ENCODE results near the gene DOCK11.
"Not testable (repeated sequence)": the region's sequence is repeated elsewhere in the genome, so short reads cannot be mapped to it uniquely, and the experiment has no call there.

Gene DOCK11

DNA sequence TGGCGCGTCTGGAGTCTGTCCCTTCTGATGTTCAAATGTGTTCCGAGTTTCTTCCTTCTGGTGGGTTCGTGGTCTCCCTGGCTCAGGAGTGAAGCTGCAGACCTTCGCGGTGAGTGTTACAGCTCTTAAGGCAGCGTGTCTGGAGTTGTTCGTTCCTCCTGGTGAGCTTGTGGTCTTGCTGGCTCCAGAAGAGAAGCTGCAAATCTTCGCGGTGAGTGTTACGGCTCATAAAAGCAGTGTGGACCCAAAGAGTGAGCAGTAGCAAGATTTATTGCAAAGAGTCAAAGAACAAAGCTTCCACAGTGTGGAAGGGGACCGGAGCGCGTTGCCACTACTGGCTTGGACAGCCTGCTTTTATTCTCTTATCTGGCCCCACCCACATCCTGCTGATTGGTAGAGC, 220.3 kb downstream of the DOCK11 start:
- not testable (repeated sequence) for DNase-seq

DNA sequence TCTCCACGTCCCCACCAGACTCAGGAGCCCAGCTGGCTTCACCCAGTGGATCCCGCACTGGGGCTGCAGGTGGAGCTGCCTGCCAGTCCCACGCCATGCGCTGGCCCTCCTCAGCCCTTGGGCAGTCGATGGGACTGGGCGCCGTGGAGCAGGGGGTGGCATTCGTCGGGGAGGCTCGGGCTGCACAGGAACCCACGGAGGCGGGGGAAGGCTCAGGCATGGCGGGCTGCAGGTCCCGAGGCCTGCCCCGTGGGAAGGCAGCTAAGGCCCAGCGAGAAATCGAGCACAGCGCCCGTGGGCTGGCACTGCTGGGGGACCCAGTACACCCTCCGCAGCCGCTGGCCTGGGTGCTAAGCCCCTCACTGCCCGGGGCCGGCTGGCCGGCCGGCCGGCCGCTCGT, 221.2 kb downstream of the DOCK11 start:
- DNase-seq = not testable (repeated sequence)

DNA sequence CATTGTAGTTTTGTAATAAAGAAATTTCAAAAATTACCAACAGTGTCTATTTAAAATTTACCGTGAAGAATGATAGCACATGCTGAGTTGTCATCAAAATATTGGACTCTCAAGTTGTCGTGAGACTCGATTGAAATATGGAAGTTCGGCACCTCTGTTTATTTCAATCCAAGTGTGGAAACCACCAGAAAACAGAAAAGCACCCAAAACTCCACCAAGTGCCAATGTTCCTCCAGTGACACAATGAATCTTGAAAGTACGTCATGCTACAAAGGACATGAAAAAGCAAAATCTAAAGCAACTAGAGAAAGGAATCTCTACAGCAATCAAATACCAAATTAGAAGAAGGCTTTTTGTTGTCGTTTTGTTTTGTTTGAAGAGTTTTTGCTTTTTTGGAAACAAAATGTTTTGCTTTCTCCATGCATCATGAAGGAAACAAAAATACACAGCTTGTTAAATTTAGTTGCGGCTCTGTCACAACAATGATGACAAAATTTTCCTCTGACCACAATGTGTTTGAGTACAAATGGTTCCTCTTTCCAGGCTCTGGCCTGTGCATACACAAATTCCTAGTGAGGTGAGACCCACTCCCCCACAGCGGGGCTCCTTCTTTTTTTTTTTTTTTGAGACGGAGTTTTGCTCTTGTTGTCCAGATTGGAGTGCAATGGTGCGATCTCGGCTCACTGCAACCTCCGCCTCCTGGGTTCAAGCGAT, 222.2 kb downstream of the DOCK11 start:
- DNase-seq = no peak

DNA sequence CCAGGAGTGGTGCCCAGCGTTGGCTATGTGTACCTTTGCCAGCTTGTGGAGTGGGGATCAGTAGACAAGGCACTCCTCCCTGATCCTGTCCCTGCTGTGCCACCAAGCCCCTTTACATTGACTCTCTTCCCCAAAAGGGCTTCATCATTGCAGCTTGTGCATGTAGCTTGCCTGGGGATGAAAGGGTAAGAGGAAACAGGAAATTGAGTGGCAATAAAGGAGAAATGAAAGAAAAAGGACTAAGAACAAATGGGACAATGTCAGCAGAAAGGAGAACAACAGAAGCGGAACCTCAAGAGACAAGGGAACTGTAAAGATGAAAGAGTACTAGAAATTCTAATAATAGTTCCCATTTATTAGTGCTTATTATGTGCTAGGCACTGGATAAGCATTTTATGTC, 223.1 kb downstream of the DOCK11 start:
- no peak for DNase-seq

DNA sequence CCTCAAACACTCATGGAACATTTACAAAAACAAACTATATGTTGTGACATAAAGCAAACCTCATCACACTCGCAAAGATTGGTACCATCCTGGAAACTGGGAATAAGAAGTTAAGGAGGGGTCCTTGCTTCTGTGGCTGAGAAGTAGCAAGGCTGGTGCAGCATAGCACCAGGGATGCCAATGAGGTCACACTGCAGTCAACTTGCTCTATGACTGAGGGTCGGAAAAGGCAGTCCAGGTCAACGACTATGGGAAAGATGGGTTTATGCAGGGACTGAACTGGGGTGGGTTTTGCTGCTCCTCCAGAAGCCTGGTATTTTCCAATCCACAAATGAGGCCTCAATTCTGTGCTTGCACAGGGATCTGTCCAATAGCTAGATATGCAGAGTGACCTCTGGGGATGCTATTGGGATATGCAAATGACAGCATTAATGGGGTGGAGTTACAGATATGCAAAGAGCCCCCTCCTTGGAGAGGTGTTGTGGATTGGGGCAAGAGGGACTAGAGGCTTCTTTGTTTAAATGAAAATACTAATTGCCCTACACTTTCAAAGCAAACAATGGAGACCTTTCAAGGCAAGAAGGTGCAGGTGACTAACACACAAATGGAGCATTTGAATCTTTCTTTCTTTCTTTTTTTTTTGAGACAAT, 224.6 kb downstream of the DOCK11 start:
- no peak for DNase-seq

DNA sequence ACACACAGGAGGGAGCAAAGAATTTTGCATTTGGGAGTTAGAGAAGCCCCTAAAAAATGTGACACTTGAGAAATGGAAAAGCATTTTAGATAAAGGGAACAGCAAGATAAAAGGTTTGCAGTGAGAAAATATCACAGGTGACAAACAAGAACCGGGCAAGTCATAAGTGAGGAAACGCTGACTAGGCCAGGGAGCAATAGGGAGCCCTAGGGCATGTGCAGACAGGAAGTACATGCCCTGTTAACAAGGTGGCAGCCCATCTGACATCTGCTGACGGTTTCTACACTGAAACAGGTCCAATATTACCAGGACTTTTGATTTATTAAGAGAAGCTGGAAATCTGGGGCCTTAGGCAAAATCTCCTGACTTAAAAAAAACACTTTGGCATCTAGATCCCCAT, 227.8 kb downstream of the DOCK11 start:
- DNase-seq = no peak

DNA sequence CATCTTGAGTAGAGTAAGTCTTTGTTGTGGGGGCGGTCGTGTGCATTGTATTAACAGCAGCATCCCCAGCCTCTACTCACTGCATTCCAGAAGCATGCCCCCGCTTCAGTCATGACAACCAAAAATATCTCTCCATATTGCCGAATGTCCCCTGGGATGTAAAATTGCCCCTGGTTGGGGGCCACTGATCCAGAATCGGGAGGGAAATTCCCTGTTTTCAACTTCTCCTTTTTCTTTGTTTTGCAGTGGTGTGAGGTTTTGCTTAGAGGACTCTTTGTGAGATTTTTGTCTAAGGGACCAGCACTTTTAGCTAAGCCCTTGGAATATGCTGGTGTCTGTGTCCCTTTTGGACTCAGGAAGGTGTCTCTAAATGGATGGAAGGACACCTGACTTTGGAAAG, 228.8 kb downstream of the DOCK11 start:
- DNase-seq = no peak

DNA sequence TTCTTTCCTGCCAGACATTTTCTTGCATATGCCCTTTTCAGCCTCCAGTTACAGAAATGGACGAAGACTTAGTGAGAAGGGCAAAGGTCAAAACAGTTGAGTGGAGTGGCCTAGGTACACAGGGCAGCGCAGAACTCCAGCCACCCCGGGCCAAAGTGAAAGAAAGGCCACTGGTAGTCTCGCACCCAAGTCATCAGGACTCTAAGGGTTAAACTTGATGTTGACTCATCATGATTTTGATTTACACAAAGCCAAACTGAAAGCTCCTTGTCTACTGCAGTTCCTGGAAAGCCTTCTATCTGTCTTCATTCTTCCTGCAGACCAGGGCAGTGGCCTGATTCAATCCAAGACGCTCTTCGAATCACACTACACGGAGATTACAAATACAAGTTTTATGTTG, 229.2 kb downstream of the DOCK11 start:
- no peak for DNase-seq

DNA sequence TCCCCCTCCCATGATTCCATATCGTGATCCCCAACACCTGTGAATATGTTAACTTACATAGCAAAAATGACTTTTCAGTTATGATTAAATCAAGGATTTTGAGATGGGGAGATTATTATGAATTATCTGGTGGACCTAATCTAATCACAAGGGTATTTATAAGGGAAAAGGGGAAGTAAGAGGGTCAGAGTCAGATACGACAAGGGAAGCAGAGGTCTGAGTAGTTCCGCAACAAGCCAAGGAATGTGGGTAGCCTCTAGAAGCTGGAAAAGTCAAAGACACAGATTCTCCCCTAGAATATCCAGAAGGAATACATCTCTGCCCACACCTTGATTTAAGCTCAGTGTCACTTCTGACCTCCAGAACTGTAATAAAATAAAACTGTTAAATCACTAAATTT, 230.8 kb downstream of the DOCK11 start:
- DNase-seq = no peak

DNA sequence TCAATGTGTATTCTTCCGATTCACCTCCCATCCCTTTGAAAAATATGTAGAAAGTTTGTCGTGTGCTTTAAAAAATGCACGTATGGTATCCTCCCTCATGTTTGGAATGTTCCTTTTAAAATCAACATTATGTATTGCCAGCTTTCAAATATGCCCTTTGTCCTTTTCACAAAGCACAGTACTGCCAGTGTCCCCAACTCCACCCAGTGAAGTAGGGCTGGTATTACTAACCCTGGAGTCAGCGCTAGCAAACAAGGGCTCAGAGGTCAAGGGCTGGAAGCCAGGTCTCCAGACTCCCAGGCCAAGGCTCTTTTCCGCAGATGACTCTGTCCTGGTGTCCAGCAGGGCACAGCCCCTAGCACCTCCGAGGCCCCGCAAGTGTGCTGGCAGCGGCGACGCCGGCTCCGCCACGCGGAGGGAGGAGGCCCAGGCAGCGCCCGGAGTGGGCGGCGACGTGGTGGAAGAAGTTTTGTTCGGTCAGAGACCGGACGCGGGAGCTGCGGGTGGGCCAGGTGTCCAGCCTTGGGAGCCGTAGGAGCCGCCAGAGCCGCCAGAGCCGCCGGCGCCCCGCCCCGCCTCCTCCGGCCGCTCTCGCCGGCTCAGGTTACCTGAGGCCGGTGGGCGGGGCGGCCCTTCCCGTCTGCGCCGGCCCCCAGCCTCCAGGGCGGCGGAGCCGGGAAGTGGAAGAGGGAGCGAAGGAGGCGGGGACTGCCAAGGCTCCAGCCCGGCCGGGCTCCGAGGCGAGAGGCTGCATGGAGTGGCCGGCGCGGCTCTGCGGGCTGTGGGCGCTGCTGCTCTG, 231.5 kb downstream of the DOCK11 start, which contains the start of gene IL13RA1:
Gene IL13RA1, plus strand, starts transcription at position 720 of the 799 bp plus-strand sequence. Its CDS starts 33 bp downstream, at position 753.
- peak; percentile 12 for DNase-seq

DNA sequence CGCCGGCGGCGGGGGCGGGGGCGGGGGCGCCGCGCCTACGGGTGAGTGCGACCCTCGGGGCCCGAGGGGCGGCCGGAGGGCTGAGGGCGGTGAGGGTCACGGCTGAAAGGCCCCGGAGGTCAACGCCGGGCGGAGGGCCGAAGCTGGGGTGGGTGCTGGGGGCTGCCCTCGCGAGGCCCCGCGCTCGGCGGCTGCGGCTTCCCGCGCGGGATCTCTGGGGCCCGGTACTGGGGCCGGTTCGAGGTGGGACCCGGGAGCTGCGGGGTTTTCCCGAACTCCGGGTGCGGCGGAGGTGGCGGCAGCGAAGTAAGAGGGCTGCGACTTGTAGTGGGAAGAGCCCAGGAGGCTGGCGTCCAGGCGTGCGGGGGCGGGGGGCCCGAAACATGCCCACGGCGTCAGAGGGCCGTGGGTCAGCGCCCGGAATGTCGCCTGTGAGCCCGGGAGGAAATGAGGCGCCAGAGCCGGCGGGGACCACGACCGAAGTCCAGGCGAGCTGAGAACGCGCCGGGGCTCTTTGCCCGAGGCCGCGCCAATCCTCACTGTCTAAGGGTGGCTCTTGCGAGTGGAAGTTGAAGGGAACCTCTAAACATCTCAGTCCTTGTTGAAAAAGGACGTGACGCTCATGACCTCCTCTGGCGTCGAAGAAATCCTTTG, 232.2 kb downstream of the DOCK11 start:
- DNase-seq = no peak

DNA sequence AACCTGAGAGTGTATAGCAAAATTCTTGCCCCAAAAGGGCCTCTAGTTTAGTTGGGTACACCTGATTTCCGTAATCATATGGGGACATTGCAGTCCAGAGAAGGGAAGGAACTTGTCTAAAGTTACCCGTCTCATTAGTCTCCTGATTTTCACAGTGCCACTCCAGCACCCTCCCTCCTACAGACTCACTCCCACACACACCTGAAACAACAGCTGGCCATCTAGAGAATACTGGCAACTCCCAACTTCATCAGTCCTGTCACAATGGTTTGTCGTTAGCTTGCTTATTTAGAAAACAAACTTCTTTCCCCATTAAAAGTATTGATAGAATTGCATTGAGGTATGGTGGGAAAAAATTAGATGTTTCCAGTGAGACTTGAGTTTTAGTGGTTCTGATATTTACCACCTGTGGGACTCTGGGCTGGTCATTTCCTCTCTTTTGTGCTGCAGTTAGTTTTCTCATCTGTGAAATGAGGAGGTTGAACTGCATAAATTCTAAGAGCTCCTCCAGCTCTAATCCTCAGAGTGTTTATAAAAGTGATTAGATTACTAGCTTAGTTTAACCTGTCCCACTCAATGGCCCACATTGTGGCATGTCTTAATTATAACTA, 233.5 kb downstream of the DOCK11 start:
- DNase-seq = no peak

DNA sequence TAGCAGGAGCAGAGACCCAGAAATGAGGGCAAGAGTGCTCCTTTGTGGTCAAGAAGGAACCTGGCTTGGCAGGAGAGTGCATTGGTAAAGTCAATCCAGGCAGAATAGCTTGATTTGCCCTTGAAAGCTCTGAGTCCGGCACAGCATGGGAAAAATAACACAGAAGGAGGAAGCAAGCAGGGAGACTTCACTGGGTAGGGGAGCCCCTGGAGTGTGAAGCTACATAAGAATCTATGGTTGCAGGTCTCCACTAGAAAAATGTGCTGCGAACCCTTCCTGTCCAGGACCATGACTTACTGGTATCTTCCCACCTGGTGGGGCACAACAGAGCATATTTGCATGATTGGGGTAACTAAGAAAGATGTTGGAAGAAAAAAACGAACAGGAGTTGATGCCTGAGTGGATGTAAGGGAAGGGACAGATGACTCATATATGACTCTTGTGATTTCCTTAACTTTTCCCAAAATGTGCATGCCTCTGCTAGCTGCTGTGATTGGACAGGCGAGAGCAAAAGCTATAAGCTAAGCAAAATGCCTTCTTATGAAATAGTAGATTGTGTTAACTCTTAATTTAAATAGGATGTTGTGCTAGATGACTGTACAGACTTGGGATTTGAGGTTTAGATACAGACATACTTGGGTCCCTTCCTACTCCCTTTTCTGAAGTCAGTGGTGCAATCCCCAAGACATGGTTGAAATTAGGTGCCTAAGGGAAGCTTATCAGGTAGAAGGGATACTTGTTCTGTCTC, 235.1 kb downstream of the DOCK11 start:
- no peak for DNase-seq

DNA sequence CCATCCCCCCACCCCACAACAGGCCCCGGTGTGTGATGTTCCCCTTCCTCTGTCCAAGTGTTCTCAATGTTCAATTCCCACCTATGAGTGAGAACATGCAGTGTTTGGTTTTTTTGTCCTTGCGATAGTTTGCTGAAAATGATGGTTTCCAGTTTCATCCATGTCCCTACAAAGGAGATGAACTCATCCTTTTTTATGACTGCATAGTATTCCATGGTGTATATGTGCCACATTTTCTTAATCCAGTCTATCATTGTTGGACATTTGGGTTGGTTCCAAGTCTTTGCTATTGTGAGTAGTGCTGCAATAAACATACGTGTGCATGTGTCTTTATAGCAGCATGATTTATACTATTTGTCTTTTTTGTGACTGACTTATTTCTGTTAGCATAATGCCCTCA, 236.9 kb downstream of the DOCK11 start:
- DNase-seq = not testable (repeated sequence)

DNA sequence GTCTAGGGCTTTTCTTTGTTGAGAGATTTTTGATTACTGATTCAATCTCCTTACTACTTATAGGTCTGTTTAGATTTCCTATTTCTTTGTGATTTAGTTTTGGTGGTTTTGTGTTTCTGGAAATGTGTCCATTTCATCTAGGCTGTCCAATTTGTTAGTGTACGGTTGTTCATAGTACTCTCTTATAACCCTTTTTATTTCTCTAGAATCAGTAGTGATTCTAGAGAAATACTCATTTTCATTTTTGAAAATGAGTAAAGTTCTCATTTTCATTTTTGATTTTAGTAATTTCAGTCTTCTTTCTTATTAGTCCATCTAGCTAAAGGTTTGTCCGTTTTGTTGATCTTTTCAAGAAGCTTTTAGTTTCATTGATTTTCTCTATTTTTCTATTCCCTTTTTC, 239.3 kb downstream of the DOCK11 start:
- DNase-seq = no peak

Measured in NCI-H524 treated with DMSO at 0.1 percent for 48 hours (cell line).